ENCODE measurements around the gene MERTK. TPM values are rescaled to one million over a fixed set of nuclear protein-coding genes. Genes with fewer than 3 reads are reported as not detected.
"Not testable (repeated sequence)": the region's sequence is repeated elsewhere in the genome, so short reads cannot be mapped to it uniquely, and the experiment has no call there.

The MERTK gene
- total RNA-seq, 1 donor from 2014 or later = 7.2 TPM

GRCh38 chr2:112047537-112048235 is 149.3 kb downstream of the MERTK start:
- DNase-seq = no peak

- no peak for DNase-seq
Observed at GRCh38 chr2:112048236-112048592, 149.8 kb downstream of the MERTK start.

GRCh38 chr2:112048887-112049286 is 150.5 kb downstream of the MERTK start:
- DNase-seq = no peak

GRCh38 chr2:112050316-112050715 is 151.9 kb downstream of the MERTK start:
- no peak for DNase-seq

GRCh38 chr2:112053917-112054846 is 155.8 kb downstream of the MERTK start:
- peak; percentile 97 for DNase-seq

- peak; percentile 99 for DNase-seq
Observed at GRCh38 chr2:112054847-112055729, 156.7 kb downstream of the MERTK start, which contains the start of gene TMEM87B. TSS of gene TMEM87B (plus strand) at chr2:112055269. CDS start at chr2:112055592, 323 bp downstream.

GRCh38 chr2:112055730-112056625 is 157.6 kb downstream of the MERTK start:
- DNase-seq = peak; percentile 14

GRCh38 chr2:112056626-112056987 is 158.2 kb downstream of the MERTK start:
- DNase-seq = no peak

- DNase-seq = no peak
Observed at GRCh38 chr2:112059671-112060070, 161.3 kb downstream of the MERTK start.

- DNase-seq = no peak
Observed at GRCh38 chr2:112061299-112061698, 162.9 kb downstream of the MERTK start.

- no peak for DNase-seq
Observed at GRCh38 chr2:112061840-112062239, 163.4 kb downstream of the MERTK start.

GRCh38 chr2:112062894-112063293 is 164.5 kb downstream of the MERTK start:
- no peak for DNase-seq

- DNase-seq = no peak
Observed at GRCh38 chr2:112065486-112065885, 167.1 kb downstream of the MERTK start.

- no peak for DNase-seq
Observed at GRCh38 chr2:112065966-112066365, 167.6 kb downstream of the MERTK start.

GRCh38 chr2:112069794-112070193 is 171.4 kb downstream of the MERTK start:
- not testable (repeated sequence) for DNase-seq

- DNase-seq = no peak
Observed at GRCh38 chr2:112073875-112074274, 175.5 kb downstream of the MERTK start.

GRCh38 chr2:112074506-112074905 is 176.1 kb downstream of the MERTK start:
- no peak for DNase-seq

GRCh38 chr2:112075490-112076260 is 177.3 kb downstream of the MERTK start:
- no peak for DNase-seq

GRCh38 chr2:112077814-112078213 is 179.4 kb downstream of the MERTK start:
- no peak for DNase-seq
